ENCODE measurements around the gene TNIK. TPM values are rescaled to one million over a fixed set of nuclear protein-coding genes. Genes with fewer than 3 reads are reported as not detected.

Gene TNIK
- total RNA-seq, 1 experiment from 2014 or later, result 22.4 TPM

DNA sequence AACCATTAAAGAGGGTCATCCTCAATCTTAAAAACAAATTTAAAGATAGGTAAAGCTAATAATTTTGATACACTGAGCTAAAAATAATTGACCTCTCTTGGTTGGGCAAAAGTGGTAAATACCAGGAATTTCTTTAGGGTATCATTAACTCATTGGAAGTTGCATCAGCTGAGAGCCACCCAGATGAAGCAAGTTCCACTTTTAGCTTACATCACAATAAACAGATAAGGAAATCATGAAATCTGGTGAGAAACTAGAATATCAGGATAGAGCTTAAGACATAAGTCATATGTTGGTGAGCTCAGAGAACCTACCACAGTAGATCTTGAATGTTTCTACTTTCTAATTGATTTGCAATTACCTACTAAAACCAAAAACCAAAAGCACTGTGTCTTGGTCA lies 336.3 kb downstream of the TNIK start:
- no peak overlapping the region for H3K4me3 ChIP-seq (ENCODE audit: low read depth, low read length)
- no peaks in the 10 kb centered on the region for H3K27me3 ChIP-seq (replicated peaks; ENCODE audit: control insufficient read depth, insufficient read depth, low read length)
- ChIA-PET CTCF (no interaction called here), POLR2A (no interaction called here)
- no peaks in the 10 kb centered on the region for H3K36me3 Mint-ChIP-seq (ENCODE audit: insufficient read depth, unreplicated experiment)
- intact Hi-C loops (cut with micrococcal nuclease; ENCODE audit: unreplicated experiment), result no loop called here
- peaks cover under 1% of the 10 kb centered on the region for H3K9me3 Mint-ChIP-seq (ENCODE audit: unreplicated experiment)
- TF ChIP-seq, protein P1, sequence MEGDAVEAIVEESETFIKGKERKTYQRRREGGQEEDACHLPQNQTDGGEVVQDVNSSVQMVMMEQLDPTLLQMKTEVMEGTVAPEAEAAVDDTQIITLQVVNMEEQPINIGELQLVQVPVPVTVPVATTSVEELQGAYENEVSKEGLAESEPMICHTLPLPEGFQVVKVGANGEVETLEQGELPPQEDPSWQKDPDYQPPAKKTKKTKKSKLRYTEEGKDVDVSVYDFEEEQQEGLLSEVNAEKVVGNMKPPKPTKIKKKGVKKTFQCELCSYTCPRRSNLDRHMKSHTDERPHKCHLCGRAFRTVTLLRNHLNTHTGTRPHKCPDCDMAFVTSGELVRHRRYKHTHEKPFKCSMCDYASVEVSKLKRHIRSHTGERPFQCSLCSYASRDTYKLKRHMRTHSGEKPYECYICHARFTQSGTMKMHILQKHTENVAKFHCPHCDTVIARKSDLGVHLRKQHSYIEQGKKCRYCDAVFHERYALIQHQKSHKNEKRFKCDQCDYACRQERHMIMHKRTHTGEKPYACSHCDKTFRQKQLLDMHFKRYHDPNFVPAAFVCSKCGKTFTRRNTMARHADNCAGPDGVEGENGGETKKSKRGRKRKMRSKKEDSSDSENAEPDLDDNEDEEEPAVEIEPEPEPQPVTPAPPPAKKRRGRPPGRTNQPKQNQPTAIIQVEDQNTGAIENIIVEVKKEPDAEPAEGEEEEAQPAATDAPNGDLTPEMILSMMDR (IDR thresholded peaks at IDR 0.05; ENCODE audit: insufficient read depth in 1 of 2, low read depth in 1 of 2, low read length in 1 of 2, severe bottlenecking in 1 of 2, unreplicated experiment in 1 of 2), result no peak
- no peaks in the 10 kb centered on the region for H3K9me3 ChIP-seq
- peaks cover 24% of the 10 kb centered on the region for H3K4me1 ChIP-seq
- no peak for DNase-seq
- H3K4me1 Mint-ChIP-seq (ENCODE audit: low read depth, unreplicated experiment), result peaks cover 2% of the 10 kb centered on the region
- H3K36me3 ChIP-seq (ENCODE audit: control insufficient read depth, insufficient read depth, low read length), result no peaks in the 10 kb centered on the region
- H3K27me3 Mint-ChIP-seq (ENCODE audit: insufficient read depth, unreplicated experiment), result no peaks in the 10 kb centered on the region
- no TSS peak for BruUV-seq (replicated peaks)
- H3K4me3 Mint-ChIP-seq (ENCODE audit: unreplicated experiment), result no peak overlapping the region
- H3K27ac Mint-ChIP-seq (ENCODE audit: unreplicated experiment), result no peak overlapping the region

DNA sequence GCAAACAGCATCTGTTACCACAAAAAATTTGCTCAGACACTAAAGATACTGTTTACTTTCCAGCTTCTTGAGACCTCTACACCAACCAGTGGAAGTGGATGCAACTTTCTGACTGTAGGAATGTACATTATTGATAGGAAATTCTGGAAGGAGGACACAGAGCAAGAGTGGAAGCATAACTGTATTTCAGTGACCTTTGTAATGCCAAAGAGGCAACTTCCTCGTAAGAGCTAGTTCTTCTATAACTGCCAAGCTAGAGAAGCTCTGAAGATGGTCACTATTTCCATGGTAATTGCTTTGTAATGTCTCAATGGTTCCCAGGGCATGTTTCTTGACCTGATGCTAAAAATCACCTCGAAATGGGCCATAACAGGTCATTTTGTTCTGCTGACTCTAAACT lies 337.3 kb downstream of the TNIK start:
- no peaks in the 10 kb centered on the region for H3K27me3 Mint-ChIP-seq (ENCODE audit: insufficient read depth, unreplicated experiment)
- no peaks in the 10 kb centered on the region for H3K9me3 Mint-ChIP-seq (ENCODE audit: unreplicated experiment)
- no peaks in the 10 kb centered on the region for H3K4me1 Mint-ChIP-seq (ENCODE audit: low read depth, unreplicated experiment)
- no peaks in the 10 kb centered on the region for H3K9me3 ChIP-seq
- no peak overlapping the region for H3K4me3 Mint-ChIP-seq (ENCODE audit: unreplicated experiment)
- H3K27ac Mint-ChIP-seq (ENCODE audit: unreplicated experiment), result no peak overlapping the region
- CTCF ChIA-PET, result no interaction called here
- peaks cover 13% of the 10 kb centered on the region for H3K4me1 ChIP-seq
- intact Hi-C loops (cut with micrococcal nuclease; ENCODE audit: unreplicated experiment), result no loop called here
- H3K4me3 ChIP-seq (ENCODE audit: low read depth, low read length), result no peak overlapping the region
- H3K36me3 ChIP-seq (ENCODE audit: control insufficient read depth, insufficient read depth, low read length), result no peaks in the 10 kb centered on the region
- H3K27me3 ChIP-seq (replicated peaks; ENCODE audit: control insufficient read depth, insufficient read depth, low read length), result no peaks in the 10 kb centered on the region
- DNase-seq, result no peak
- POLR2A ChIA-PET, result no interaction called here
- BruUV-seq (replicated peaks), result no TSS peak
- H3K36me3 Mint-ChIP-seq (ENCODE audit: insufficient read depth, unreplicated experiment), result no peaks in the 10 kb centered on the region
- TF ChIP-seq, protein P1 (IDR thresholded peaks at IDR 0.05; ENCODE audit: insufficient read depth in 1 of 2, low read depth in 1 of 2, low read length in 1 of 2, severe bottlenecking in 1 of 2, unreplicated experiment in 1 of 2), result no peak

GRCh38 chr3:171122240-171122639 lies 338.0 kb downstream of the TNIK start:
- Mint-ChIP-seq H3K27ac (ENCODE audit: unreplicated experiment) (no peak overlapping the region), H3K4me1 (ENCODE audit: low read depth, unreplicated experiment) (no peaks in the 10 kb centered on the region), H3K27me3 (ENCODE audit: insufficient read depth, unreplicated experiment) (no peaks in the 10 kb centered on the region), H3K36me3 (ENCODE audit: insufficient read depth, unreplicated experiment) (no peaks in the 10 kb centered on the region), H3K9me3 (ENCODE audit: unreplicated experiment) (no peaks in the 10 kb centered on the region), H3K4me3 (ENCODE audit: unreplicated experiment) (no peak overlapping the region)
- H3K4me3 ChIP-seq (ENCODE audit: low read depth, low read length), result no peak overlapping the region
- CTCF ChIA-PET, result no interaction called here
- H3K27me3 ChIP-seq (replicated peaks; ENCODE audit: control insufficient read depth, insufficient read depth, low read length), result no peaks in the 10 kb centered on the region
- no peaks in the 10 kb centered on the region for H3K9me3 ChIP-seq
- intact Hi-C loops (cut with micrococcal nuclease; ENCODE audit: unreplicated experiment), result no loop called here
- BruUV-seq (replicated peaks), result no TSS peak
- POLR2A ChIA-PET, result no interaction called here
- TF ChIP-seq, protein P1 (IDR thresholded peaks at IDR 0.05; ENCODE audit: insufficient read depth in 1 of 2, low read depth in 1 of 2, low read length in 1 of 2, severe bottlenecking in 1 of 2, unreplicated experiment in 1 of 2), result no peak
- no peak for DNase-seq
- no peaks in the 10 kb centered on the region for H3K36me3 ChIP-seq (ENCODE audit: control insufficient read depth, insufficient read depth, low read length)
- peaks cover 7% of the 10 kb centered on the region for H3K4me1 ChIP-seq

Data from Caco-2 (cell line).